GM18505 (cell line): ENCODE results near the gene PCDHA7.
"Not testable (repeated sequence)": the region's sequence is repeated elsewhere in the genome, so short reads cannot be mapped to it uniquely, and the experiment has no call there.

Experiments used
- ATAC-seq: cut with Tn5 transposase; IDR thresholded peaks from one replicate; pipeline ENCODE4 v1.9.1; 2021; ENCODE audit not compliant: unreplicated experiment
- POLR2A ChIP-seq: IDR thresholded peaks from 4 replicates; pipeline ENCODE4 v1.6.1; 2011; ENCODE audit warnings: borderline replicate concordance; ENCODE audit not compliant: insufficient read depth, insufficient read length; ENCODE audit errors: extremely low read depth

PCDHA7 gene

GRCh38 chr5:140835622-140836510, 1.8 kb downstream of the PCDHA7 start:
- no peak for ATAC-seq
- TF ChIP-seq POLR2A = no peak

- TF ChIP-seq POLR2A = no peak
- no peak for ATAC-seq
Measured at GRCh38 chr5:140840978-140841962, 7.2 kb downstream of the PCDHA7 start, which contains the start of gene PCDHA8. Gene PCDHA8, plus strand, starts transcription at chr5:140841187. Its CDS starts 135 bp downstream, at chr5:140841322.

- no peak for ATAC-seq
- TF ChIP-seq POLR2A = no peak
Measured at GRCh38 chr5:140842798-140843733, 9.0 kb downstream of the PCDHA7 start.

GRCh38 chr5:140848139-140849102, 14.4 kb downstream of the PCDHA7 start, which contains the start of gene PCDHA9:
Gene PCDHA9, plus strand, starts transcription at chr5:140848382. Its CDS starts 114 bp downstream, at chr5:140848496.
- ATAC-seq = not testable (repeated sequence)

GRCh38 chr5:140849831-140850634, 16.0 kb downstream of the PCDHA7 start:
- ATAC-seq = not testable (repeated sequence)

- ATAC-seq = no peak
- TF ChIP-seq POLR2A = no peak
Measured at GRCh38 chr5:140855772-140856674, 22.0 kb downstream of the PCDHA7 start, which contains the start of gene PCDHA10. Gene PCDHA10, plus strand, starts transcription at chr5:140855897. Its CDS starts 152 bp downstream, at chr5:140856049.

- TF ChIP-seq POLR2A = no peak
- no peak for ATAC-seq
Measured at GRCh38 chr5:140857177-140857986, 23.3 kb downstream of the PCDHA7 start.

- ATAC-seq = no peak
- TF ChIP-seq POLR2A = no peak
Measured at GRCh38 chr5:140857987-140858240, 23.8 kb downstream of the PCDHA7 start.

GRCh38 chr5:140862441-140863295, 28.6 kb downstream of the PCDHA7 start:
- no peak for TF ChIP-seq POLR2A
- no peak for ATAC-seq
